GM21390 (cell line): ENCODE measurements around the gene LRRC7.

Experiments used
- ATAC-seq: cut with Tn5 transposase; IDR thresholded peaks from one replicate; pipeline ENCODE4 v1.9.1; 2021; ENCODE audit not compliant: unreplicated experiment

The LRRC7 gene

GRCh38 chr1:70084314-70084915 lies 516.7 kb downstream of the LRRC7 start:
- ATAC-seq, result no peak

- ATAC-seq, result no peak
Measured at GRCh38 chr1:70085521-70085920, 517.8 kb downstream of the LRRC7 start.

- ATAC-seq, result no peak
Measured at GRCh38 chr1:70086897-70087296, 519.2 kb downstream of the LRRC7 start.

GRCh38 chr1:70090141-70090540 lies 522.4 kb downstream of the LRRC7 start:
- ATAC-seq, result no peak

GRCh38 chr1:70090875-70091274 lies 523.2 kb downstream of the LRRC7 start:
- no peak for ATAC-seq

- no peak for ATAC-seq
Measured at GRCh38 chr1:70091811-70092210, 524.1 kb downstream of the LRRC7 start.

GRCh38 chr1:70092526-70092925 lies 524.8 kb downstream of the LRRC7 start:
- no peak for ATAC-seq

GRCh38 chr1:70093250-70093975 lies 525.7 kb downstream of the LRRC7 start:
- ATAC-seq, result no peak

- no peak for ATAC-seq
Measured at GRCh38 chr1:70101231-70101630, 533.5 kb downstream of the LRRC7 start.

- ATAC-seq, result no peak
Measured at GRCh38 chr1:70101774-70102173, 534.1 kb downstream of the LRRC7 start.

GRCh38 chr1:70103770-70104169 lies 536.0 kb downstream of the LRRC7 start:
- no peak for ATAC-seq

- no peak for ATAC-seq
Measured at GRCh38 chr1:70109241-70109640, 541.5 kb downstream of the LRRC7 start.

GRCh38 chr1:70112838-70113237 lies 545.1 kb downstream of the LRRC7 start:
- ATAC-seq, result no peak

GRCh38 chr1:70115315-70115714 lies 547.6 kb downstream of the LRRC7 start:
- no peak for ATAC-seq

- ATAC-seq, result no peak
Measured at GRCh38 chr1:70117046-70117445, 549.3 kb downstream of the LRRC7 start.

GRCh38 chr1:70134148-70134547 lies 566.4 kb downstream of the LRRC7 start:
- no peak for ATAC-seq

- no peak for ATAC-seq
Measured at GRCh38 chr1:70140343-70140742, 572.6 kb downstream of the LRRC7 start.

- no peak for ATAC-seq
Measured at GRCh38 chr1:70140894-70141293, 573.2 kb downstream of the LRRC7 start.

GRCh38 chr1:70142075-70142474 lies 574.4 kb downstream of the LRRC7 start:
- ATAC-seq, result no peak

GRCh38 chr1:70143048-70143659 lies 575.4 kb downstream of the LRRC7 start:
- ATAC-seq, result no peak

GRCh38 chr1:70146488-70146887 lies 578.8 kb downstream of the LRRC7 start:
- no peak for ATAC-seq

- no peak for ATAC-seq
Measured at GRCh38 chr1:70150444-70150843, 582.7 kb downstream of the LRRC7 start.
